Measurements from ENCODE around the gene TWF1.

TWF1 gene

GRCh38 chr12:43805860-43806736 is at the start of gene TWF1:
Gene TWF1 (minus strand): TSS chr12:43806317. CDS start chr12:43806245, 72 bp downstream.
- DNase-seq = peak; percentile 86

- no peak for DNase-seq
Observed at GRCh38 chr12:43852744-43853143, 46.6 kb upstream of the TWF1 start.

GRCh38 chr12:43848786-43849185 is 42.7 kb upstream of the TWF1 start:
- DNase-seq = no peak

GRCh38 chr12:43848226-43848507 is 42.0 kb upstream of the TWF1 start:
- DNase-seq = no peak

- DNase-seq = peak; percentile 57
Observed at GRCh38 chr12:43847425-43848225, 41.5 kb upstream of the TWF1 start.

GRCh38 chr12:43842259-43842658 is 36.1 kb upstream of the TWF1 start:
- DNase-seq = no peak

GRCh38 chr12:43841253-43841652 is 35.1 kb upstream of the TWF1 start:
- DNase-seq = no peak

- DNase-seq = no peak
Observed at GRCh38 chr12:43840338-43840737, 34.2 kb upstream of the TWF1 start.

GRCh38 chr12:43836475-43836989 is 30.4 kb upstream of the TWF1 start:
- peak; percentile 28 for DNase-seq

GRCh38 chr12:43835656-43836474 is 29.7 kb upstream of the TWF1 start, which contains the start of gene TMEM117:
Gene TMEM117 (plus strand): TSS chr12:43836081.
- peak; percentile 64 for DNase-seq

- no peak for DNase-seq
Observed at GRCh38 chr12:43835264-43835655, 29.1 kb upstream of the TWF1 start.

- DNase-seq = no peak
Observed at GRCh38 chr12:43832463-43833168, 26.5 kb upstream of the TWF1 start.

- no peak for DNase-seq
Observed at GRCh38 chr12:43827093-43827492, 21.0 kb upstream of the TWF1 start.

- DNase-seq = no peak
Observed at GRCh38 chr12:43826681-43827080, 20.6 kb upstream of the TWF1 start.

- DNase-seq = no peak
Observed at GRCh38 chr12:43824207-43824775, 18.2 kb upstream of the TWF1 start.

- DNase-seq = no peak
Observed at GRCh38 chr12:43816168-43816567, 10.1 kb upstream of the TWF1 start.

GRCh38 chr12:43815416-43815815 is 9.3 kb upstream of the TWF1 start:
- no peak for DNase-seq

- DNase-seq = no peak
Observed at GRCh38 chr12:43812926-43813325, 6.8 kb upstream of the TWF1 start.

GRCh38 chr12:43812057-43812456 is 5.9 kb upstream of the TWF1 start:
- DNase-seq = no peak

- no peak for DNase-seq
Observed at GRCh38 chr12:43807386-43807785, 1.3 kb upstream of the TWF1 start.

GRCh38 chr12:43806737-43807072 is 588 bp upstream of the TWF1 start:
- DNase-seq = no peak
